H1 (cell line): ENCODE data around the gene DNAH1. TPM values are rescaled to one million over a fixed set of nuclear protein-coding genes. Genes with fewer than 3 reads are reported as not detected.

Source experiments
- CTCF ChIA-PET: fragments of 300-600 bp; sonication (Branson Sonifier 250); formaldehyde crosslinking; loops from one replicate; lab custom pipeline; 2021; ENCODE audit not compliant: partially characterized antibody; lab: Charles Lee
- POLR2A ChIA-PET: fragments of 300-600 bp; sonication (Branson Sonifier 250); formaldehyde crosslinking; loops from one replicate; lab custom pipeline; 2021; ENCODE audit warnings: inconsistent platforms; ENCODE audit not compliant: partially characterized antibody; lab: Charles Lee
- DNase-seq, 2 experiments: peaks; one replicate each; pipeline versions ENCODE4 v3.0.0 to v3.0.0-alpha.2; 2010 to 2022; ENCODE audit warnings: low spot score in 2 of 2, low read depth in 1 of 2, mixed read lengths in 1 of 2
- FAIRE-seq: peaks from 2 replicates; lab custom pipeline; 2011; peaks lifted over from hg19 to GRCh38; lab: Jason Lieb, UNC
- H2AFZ ChIP-seq: 2 replicates; pipeline ENCODE4 v1.8.1; 2012; ENCODE audit warnings: low read length, inconsistent platforms
- H2AK5ac ChIP-seq: 2 replicates; pipeline ENCODE4 v1.6.1; 2013; ENCODE audit warnings: low read depth, low read length
- H2BK120ac ChIP-seq: replicated peaks from 2 replicates; pipeline ENCODE3; 2013; ENCODE audit warnings: low read depth, low read length, inconsistent platforms
- H2BK12ac ChIP-seq: 2 replicates; pipeline ENCODE4 v1.6.1; 2013; ENCODE audit warnings: low read depth, low read length
- H2BK15ac ChIP-seq: 2 replicates; pipeline ENCODE4 v1.6.1; 2013; ENCODE audit warnings: low read length
- H2BK20ac ChIP-seq: 2 replicates; pipeline ENCODE4 v1.6.1; 2013; ENCODE audit warnings: low read length
- H2BK5ac ChIP-seq: 2 replicates; pipeline ENCODE4 v1.6.1; 2013; ENCODE audit warnings: low read depth, low read length
- H3K14ac ChIP-seq: 2 replicates; pipeline ENCODE4 v1.6.1; 2013; ENCODE audit warnings: inconsistent platforms; ENCODE audit not compliant: insufficient read length
- H3K18ac ChIP-seq: 2 replicates; pipeline ENCODE4 v1.6.1; 2013; ENCODE audit warnings: low read length; ENCODE audit errors: extremely low read depth
- H3K23ac ChIP-seq: 2 replicates; pipeline ENCODE4 v1.6.1; 2013; ENCODE audit warnings: inconsistent platforms; ENCODE audit not compliant: insufficient read length
- H3K23me2 ChIP-seq: 2 replicates; pipeline ENCODE4 v1.6.1; 2013; ENCODE audit warnings: low read depth, low read length
- H3K27ac ChIP-seq: 2 replicates; pipeline ENCODE4 v1.6.1; 2011; ENCODE audit warnings: low read depth, low read length, inconsistent platforms
- H3K27me3 ChIP-seq, 4 experiments: replicated peaks in 1 of 4; 1 replicate in 1 of 4; 2 replicates in 3 of 4; pipeline versions ENCODE4 v1.6.1 to v1.8.1; 2011 to 2013; ENCODE audit warnings: low read length in 3 of 4, mild to moderate bottlenecking in 3 of 4, inconsistent platforms in 2 of 4, mixed read lengths in 2 of 4, moderate library complexity in 1 of 4; ENCODE audit not compliant: control insufficient read depth in 3 of 4, insufficient read depth in 3 of 4; ENCODE audit errors: extremely low read depth in 1 of 4
- H3K36me3 ChIP-seq, 4 experiments: 2 replicates each; pipeline versions ENCODE4 v1.6.1 to v1.8.1; 2011 to 2013; ENCODE audit warnings: mild to moderate bottlenecking in 4 of 4, low read length in 3 of 4, moderate library complexity in 2 of 4, control low read depth in 1 of 4, inconsistent platforms in 1 of 4; ENCODE audit not compliant: insufficient read depth in 4 of 4, control insufficient read depth in 2 of 4
- H3K4ac ChIP-seq: replicated peaks from 2 replicates; pipeline ENCODE3; 2013; ENCODE audit warnings: low read length, low read depth, mixed read lengths, inconsistent platforms; ENCODE audit not compliant: insufficient read length
- H3K4me1 ChIP-seq, 4 experiments: replicated peaks in 1 of 4; 1 replicate in 1 of 4; 2 replicates in 3 of 4; pipeline versions ENCODE4 v1.6.1 to v1.8.1; 2011 to 2013; ENCODE audit warnings: low read length in 3 of 4, inconsistent platforms in 2 of 4, mixed read lengths in 1 of 4; ENCODE audit not compliant: insufficient read depth in 4 of 4, control insufficient read depth in 3 of 4
- H3K4me2 ChIP-seq, 2 experiments: 2 replicates each; pipeline versions ENCODE4 v1.6.1 to v1.8.1; 2011 to 2013; ENCODE audit warnings: low read depth in 2 of 2, low read length in 2 of 2, control low read depth in 1 of 2, inconsistent platforms in 1 of 2, mild to moderate bottlenecking in 1 of 2; ENCODE audit not compliant: insufficient read depth in 1 of 2
- H3K4me3 ChIP-seq, 4 experiments: fragments of 200-600, 300-600 bp in 1 of 4; sonication (generic), shearing (Covaris generic), sonication (Bioruptor Twin) in 1 of 4; 2 replicates each; pipeline versions ENCODE4 v1.5.1 to v1.8.1; 2011 to 2016; ENCODE audit warnings: low read length in 4 of 4, low read depth in 3 of 4, control low read depth in 2 of 4, inconsistent platforms in 2 of 4, mild to moderate bottlenecking in 2 of 4, mixed read lengths in 1 of 4, moderate library complexity in 1 of 4; ENCODE audit not compliant: insufficient read depth in 2 of 4; ENCODE audit errors: extremely low read depth in 1 of 4
- H3K56ac ChIP-seq: replicated peaks from 2 replicates; pipeline ENCODE3; 2013; ENCODE audit warnings: low read depth, mild to moderate bottlenecking, mixed read lengths, low read length, inconsistent platforms; ENCODE audit not compliant: insufficient read length
- H3K79me1 ChIP-seq: 2 replicates; pipeline ENCODE4 v1.6.1; 2013; ENCODE audit warnings: low read depth, low read length, control low read depth
- H3K79me2 ChIP-seq, 2 experiments: 2 replicates each; pipeline versions ENCODE4 v1.6.1 to v1.8.1; 2012 to 2013; ENCODE audit warnings: low read length in 2 of 2, mild to moderate bottlenecking in 2 of 2, inconsistent platforms in 1 of 2; ENCODE audit not compliant: insufficient read depth in 2 of 2, control insufficient read depth in 1 of 2
- H3K9ac ChIP-seq, 4 experiments: replicated peaks in 1 of 4; 1 replicate in 1 of 4; 2 replicates in 3 of 4; pipeline versions ENCODE4 v1.6.1 to v1.8.1; 2011 to 2013; ENCODE audit warnings: low read depth in 3 of 4, low read length in 3 of 4, control low read depth in 2 of 4, mild to moderate bottlenecking in 2 of 4, moderate library complexity in 2 of 4, inconsistent platforms in 1 of 4; ENCODE audit errors: extremely low read depth in 1 of 4
- H3K9me3 ChIP-seq, 2 experiments: 2 replicates each; pipeline versions ENCODE4 v1.6.1 to v1.8.1; 2012 to 2013; ENCODE audit warnings: mild to moderate bottlenecking in 2 of 2, moderate library complexity in 2 of 2, control low read depth in 1 of 2, inconsistent platforms in 1 of 2, low read depth in 1 of 2, low read length in 1 of 2, mixed read lengths in 1 of 2; ENCODE audit not compliant: insufficient read depth in 2 of 2
- H4K20me1 ChIP-seq, 2 experiments: replicated peaks in 1 of 2; 2 replicates each; pipeline versions ENCODE3 to v1.8.1; 2011 to 2013; ENCODE audit warnings: inconsistent platforms in 2 of 2, low read length in 2 of 2, mild to moderate bottlenecking in 1 of 2; ENCODE audit not compliant: insufficient read depth in 2 of 2, control insufficient read depth in 1 of 2
- H4K5ac ChIP-seq: 2 replicates; pipeline ENCODE4 v1.6.1; 2013; ENCODE audit warnings: low read length, low read depth, mixed read lengths, inconsistent platforms; ENCODE audit not compliant: insufficient read length
- H4K8ac ChIP-seq: 2 replicates; pipeline ENCODE4 v1.8.0; 2013; ENCODE audit warnings: mild to moderate bottlenecking, moderate library complexity, low read length, inconsistent platforms; ENCODE audit not compliant: insufficient read depth; ENCODE audit errors: extremely low read depth
- H4K91ac ChIP-seq: replicated peaks from 2 replicates; pipeline ENCODE3; 2013; ENCODE audit warnings: low read length, mixed read lengths, inconsistent platforms; ENCODE audit not compliant: insufficient read length
- ATF2 ChIP-seq: IDR thresholded peaks from 2 replicates; pipeline ENCODE4 v1.6.1; 2012; ENCODE audit warnings: low read length, inconsistent platforms
- BACH1 ChIP-seq: IDR thresholded peaks from 2 replicates; pipeline ENCODE4 v1.6.1; 2012; ENCODE audit warnings: low read length, improper control_type of control experiment
- BCL11A ChIP-seq, 2 experiments: IDR thresholded peaks; one replicate each; pipeline ENCODE4 v1.6.1; 2011; ENCODE audit warnings: low read depth in 2 of 2, low read length in 2 of 2, mild to moderate bottlenecking in 2 of 2
- CBX5 ChIP-seq: fragments of 300-800, 300-1000 bp; sonication (generic); IDR thresholded peaks from 2 replicates; pipeline ENCODE4 v1.7.1; 2016; ENCODE audit warnings: antibody characterized with exemption, low read length, low read depth
- CHD1 ChIP-seq: IDR thresholded peaks from 2 replicates; pipeline ENCODE4 v1.6.1; 2012; ENCODE audit warnings: low read depth, low read length, improper control_type of control experiment
- CREB1 ChIP-seq: IDR thresholded peaks from 2 replicates; pipeline ENCODE4 v1.6.1; 2012; ENCODE audit warnings: inconsistent platforms
- FOSL1 ChIP-seq: IDR thresholded peaks from 2 replicates; pipeline ENCODE4 v1.6.1; 2011; ENCODE audit warnings: mild to moderate bottlenecking, low read depth, low read length, moderate library complexity; ENCODE audit not compliant: insufficient read depth
- POLR2A ChIP-seq, 2 experiments: IDR thresholded peaks; 1 replicate in 1 of 2; 2 replicates in 1 of 2; pipeline ENCODE4 v1.6.1; 2011; ENCODE audit warnings: low read depth in 2 of 2, low read length in 2 of 2, mild to moderate bottlenecking in 2 of 2; ENCODE audit errors: control extremely low read depth in 1 of 2
- RAD21 ChIP-seq, 2 experiments: IDR thresholded peaks in 1 of 2; conservative IDR thresholded peaks in 1 of 2; 2 replicates each; pipeline ENCODE4 v1.6.1; 2011; ENCODE audit warnings: low read depth in 2 of 2, low read length in 2 of 2, improper control_type of control experiment in 1 of 2, inconsistent platforms in 1 of 2, mild to moderate bottlenecking in 1 of 2, moderate library complexity in 1 of 2
- RNF2 ChIP-seq: fragments of 200-900, 300-1000 bp; sonication (generic); IDR thresholded peaks from 2 replicates; pipeline ENCODE4 v1.7.1; 2016; ENCODE audit warnings: borderline replicate concordance, low read depth, mild to moderate bottlenecking, antibody characterized with exemption, low read length; ENCODE audit not compliant: poor library complexity, severe bottlenecking; ENCODE audit errors: missing control alignments
- RXRA ChIP-seq: IDR thresholded peaks from 2 replicates; pipeline ENCODE4 v1.6.1; 2011; ENCODE audit warnings: low read depth, mild to moderate bottlenecking, low read length, moderate library complexity; ENCODE audit not compliant: insufficient read depth
- SP2 ChIP-seq: IDR thresholded peaks from 2 replicates; pipeline ENCODE4 v1.6.1; 2012; ENCODE audit warnings: mild to moderate bottlenecking, low read length, inconsistent platforms
- WGBS, 2 experiments: shearing (Covaris generic) in 1 of 2; methylation state at CpG; one replicate each; pipeline versions ENCODE4 v1.1.6 to v1.1.7; 2013 to 2015; ENCODE audit warnings: low lambda C conversion rate in 2 of 2, mixed read lengths in 2 of 2, inconsistent platforms in 1 of 2, low coverage in 1 of 2, missing lambda C conversion rate in 1 of 2; ENCODE audit not compliant: insufficient replicate concordance in 2 of 2, insufficient coverage in 1 of 2, insufficient read length in 1 of 2; ENCODE audit errors: extremely low coverage in 1 of 2, missing lambda C conversion rate in 1 of 2; 5-methylcytosine and 5-hydroxymethylcytosine counted together
- polyA plus RNA-seq, 7 experiments: library from polyadenylated mRNA; depleted of rRNA in 3 of 7; stranded (reverse) in 5 of 7; unstranded in 2 of 7; fragments of >200 nt in 5 of 7; fragments of 200-250 nt in 2 of 7; gene quantifications; 1 replicate in 5 of 7; 2 replicates in 1 of 7; 4 replicates in 1 of 7; pipeline versions ENCODE4 v1.2.1 to v1.2.3, GENCODE V29; 2011 to 2013; ENCODE audit warnings: missing spikeins in 2 of 7, mixed read lengths in 2 of 7
- total RNA-seq: library from RNA; stranded (reverse); fragmentation: NEBNext Ultra II Directional; extraction: Animal tissue kit (Norgen Biotek cat#: 25700); gene quantifications from 2 replicates; pipeline ENCODE4 v1.2.1, GENCODE V29; 2021

The DNAH1 gene
- total and polyA plus RNA-seq, 2 of the 8 experiments (the other 6 are each of a cell fraction or from before 2014, with no cell fraction given) = 1.0 to 1.5 TPM

DNA sequence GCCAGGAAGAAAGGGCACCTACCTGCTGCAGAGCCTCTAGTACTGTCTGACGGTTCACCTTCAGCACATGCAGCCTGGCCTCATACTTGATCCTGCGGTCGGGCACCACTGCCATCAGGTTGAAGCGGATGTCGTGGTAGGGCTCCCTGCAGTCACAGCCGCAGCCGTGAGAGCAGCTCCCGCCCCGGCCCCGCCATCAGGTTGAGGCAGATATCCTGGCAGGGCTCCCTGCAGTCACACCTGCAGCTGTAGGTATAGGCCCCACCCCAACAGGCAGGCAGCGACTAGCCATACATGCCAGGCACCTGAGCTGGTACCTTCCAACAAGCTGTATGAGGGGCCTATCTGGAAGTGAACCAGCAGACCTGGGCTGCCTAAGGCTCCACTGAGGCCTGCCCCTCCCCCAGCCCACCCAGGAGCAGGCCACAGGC is 90.1 kb downstream of the DNAH1 start:
- no peak overlapping the region for H3K27ac ChIP-seq
- no peak for FAIRE-seq
- TF ChIP-seq RXRA (no peak), CHD1 (no peak), FOSL1 (no peak), CREB1 (no peak), CBX5 (no peak), ATF2 (no peak), BCL11A (IDR thresholded peaks at IDR 0.05; ENCODE audit: low read depth in 2 of 2, low read length in 2 of 2) (no peak), POLR2A (IDR thresholded peaks at IDR 0.05; ENCODE audit: control extremely low read depth in 1 of 2, low read depth in 2 of 2, low read length in 2 of 2) (no peak), BACH1 (no peak), RAD21 (IDR thresholded peaks at IDR 0.05 in 1 of 2, conservative IDR thresholded peaks at IDR 0.05 in 1 of 2; ENCODE audit: low read depth in 2 of 2, low read length in 2 of 2) (no peak), SP2 (no peak), RNF2 (no peak)

More for the DNA sequence above, 90.1 kb downstream of the DNAH1 start:
- Histone ChIP-seq H4K5ac (no peak overlapping the region), H2BK15ac (no peak overlapping the region), H3K4me3 (no peak overlapping the region), H4K20me1 (peaks cover 3 to 13% of the 10 kb centered on the region in 2 experiments), H3K79me1 (peaks cover 4% of the 10 kb centered on the region; the same call in 1 of the 2 replicates), H3K27me3 (no peaks in the 10 kb centered on the region), H4K8ac (no peak overlapping the region), H3K79me2 (peaks cover 0 to 14% of the 10 kb centered on the region in 2 experiments; a peak in 2 of 4 replicates), H2AK5ac (no peak overlapping the region), H4K91ac (no peak overlapping the region), H3K14ac (no peak overlapping the region), H3K23ac (no peak overlapping the region), H3K4me1 (peaks cover 0 to 10% (median 1%) of the 10 kb centered on the region in 4 experiments; a peak in 5 of 7 replicates), H3K56ac (no peak overlapping the region), H3K4me2 (no peak overlapping the region), H3K4ac (no peak overlapping the region), H2BK120ac (no peak overlapping the region), H3K23me2 (peaks cover 9% of the 10 kb centered on the region), H2BK12ac (no peak overlapping the region), H3K36me3 (peaks cover 32 to 61% (median 54%) of the 10 kb centered on the region in 4 experiments), H3K9me3 (no peaks in the 10 kb centered on the region), H3K18ac (no peak overlapping the region), H3K9ac (no peak overlapping the region), H2BK20ac (no peak overlapping the region), H2BK5ac (no peak overlapping the region), H2AFZ (no peak overlapping the region)
- CTCF ChIA-PET = interaction anchor here (1.5 to 11.1 kb wide), 3 partner anchors 18 to 65 kb away, joined by 3 to 150 read pairs (median 5); no protein-coding TSS in a partner anchor
- DNase-seq = no peak
- POLR2A ChIA-PET = interaction anchor here (1.2 to 5.0 kb wide), 4 partner anchors 8 to 17 kb away, joined by 4 to 23 read pairs (median 5); no protein-coding TSS in a partner anchor
- WGBS, 2 experiments = 97% methylated on average over 11 of the region's 11 CpGs; no CpG with 5 or more reads in 1 of the 2 experiments
